SH-SY5Y (cell line): ENCODE results near the gene RGS14.

ENCODE experiments used
- GATA2 ChIP-seq: IDR thresholded peaks from 2 replicates; pipeline ENCODE4 v1.6.1; 2011; ENCODE audit warnings: mild to moderate bottlenecking, low read depth, low read length
- GATA3 ChIP-seq: IDR thresholded peaks from 2 replicates; pipeline ENCODE4 v1.6.1; 2011; ENCODE audit warnings: low read depth, mild to moderate bottlenecking, low read length, moderate library complexity

RGS14 gene

GRCh38 chr5:177334155-177334551 lies 23.6 kb upstream of the RGS14 start:
- TF ChIP-seq GATA2 (no peak), GATA3 (no peak)

DNA sequence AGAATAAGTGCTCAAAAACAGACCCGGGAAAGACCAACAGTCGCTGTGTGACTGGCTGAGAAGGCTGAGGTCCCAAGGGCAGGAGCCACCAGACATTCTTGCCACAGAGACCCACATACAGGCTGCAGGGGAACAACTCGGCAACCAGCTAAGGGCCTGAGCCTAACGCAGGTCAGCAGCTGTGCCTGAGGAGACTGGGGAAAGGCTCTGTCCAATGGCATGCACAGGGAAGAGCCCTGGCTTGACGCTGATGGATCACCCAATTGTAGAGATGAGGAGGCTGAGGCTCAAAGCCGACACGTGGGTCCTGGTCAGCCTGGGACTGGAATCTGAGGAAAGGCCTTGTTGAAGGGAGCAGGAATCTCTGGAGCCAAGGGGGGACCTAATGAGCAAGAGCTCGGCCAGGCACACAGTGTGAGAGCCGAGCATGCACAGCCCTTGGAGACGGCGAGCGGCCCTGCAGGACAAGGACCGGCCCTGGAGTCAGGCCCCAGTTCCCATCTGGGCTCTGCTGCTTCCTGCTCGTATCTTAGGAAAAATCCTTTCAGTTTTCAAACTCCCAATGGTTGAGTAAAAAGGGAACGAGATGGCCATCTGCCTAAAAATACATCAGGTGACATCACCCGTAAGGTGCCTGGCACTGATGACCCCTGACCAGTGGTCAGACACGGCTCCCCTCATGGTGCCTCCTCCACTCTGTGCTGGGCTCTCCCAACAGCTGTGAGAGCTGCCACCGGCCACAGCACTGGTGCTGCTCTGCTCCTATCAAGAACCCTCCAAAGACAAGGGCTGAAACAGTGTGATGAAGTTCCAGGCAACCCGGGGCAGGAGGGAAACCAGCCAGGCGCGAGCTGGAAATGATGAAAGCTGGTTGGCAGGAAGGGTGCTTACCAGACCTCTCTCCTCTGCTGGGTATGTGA lies 22.7 kb upstream of the RGS14 start:
- TF ChIP-seq GATA2 (no peak), GATA3 (no peak)

DNA sequence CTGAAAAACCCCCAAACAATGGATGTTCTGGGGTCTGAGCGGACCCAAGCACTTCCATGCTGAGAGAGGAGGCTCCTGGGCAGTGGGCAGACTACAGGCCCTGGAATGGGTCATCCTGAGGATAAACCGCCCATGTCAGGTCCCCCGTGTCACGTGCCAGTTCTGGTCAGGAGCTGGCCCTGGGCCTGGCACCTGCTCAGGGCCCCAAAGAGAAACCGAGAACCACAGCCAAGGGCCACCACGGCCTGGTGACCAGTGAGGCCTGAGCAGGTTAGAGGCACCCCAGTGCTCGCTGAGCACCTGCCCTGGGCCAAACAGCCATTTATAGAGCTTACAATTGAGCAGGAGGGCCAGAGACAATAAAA lies 22.0 kb upstream of the RGS14 start:
- TF ChIP-seq GATA2 (no peak), GATA3 (no peak)

- TF ChIP-seq GATA3: no peak
- TF ChIP-seq GATA2: no peak
Observed at GRCh38 chr5:177336112-177336511, 21.6 kb upstream of the RGS14 start.

GRCh38 chr5:177336603-177337494 lies 20.9 kb upstream of the RGS14 start:
- TF ChIP-seq GATA3 (no peak), GATA2 (no peak)

- TF ChIP-seq GATA3 (no peak), GATA2 (no peak)
Observed at GRCh38 chr5:177338251-177339106, 19.2 kb upstream of the RGS14 start.

GRCh38 chr5:177339107-177339638 lies 18.6 kb upstream of the RGS14 start:
- TF ChIP-seq GATA3: no peak
- no peak for TF ChIP-seq GATA2

- TF ChIP-seq GATA2: no peak
- no peak for TF ChIP-seq GATA3
Observed at GRCh38 chr5:177343777-177344176, 13.9 kb upstream of the RGS14 start.

GRCh38 chr5:177344891-177345290 lies 12.8 kb upstream of the RGS14 start:
- TF ChIP-seq GATA2: no peak
- TF ChIP-seq GATA3: no peak

DNA sequence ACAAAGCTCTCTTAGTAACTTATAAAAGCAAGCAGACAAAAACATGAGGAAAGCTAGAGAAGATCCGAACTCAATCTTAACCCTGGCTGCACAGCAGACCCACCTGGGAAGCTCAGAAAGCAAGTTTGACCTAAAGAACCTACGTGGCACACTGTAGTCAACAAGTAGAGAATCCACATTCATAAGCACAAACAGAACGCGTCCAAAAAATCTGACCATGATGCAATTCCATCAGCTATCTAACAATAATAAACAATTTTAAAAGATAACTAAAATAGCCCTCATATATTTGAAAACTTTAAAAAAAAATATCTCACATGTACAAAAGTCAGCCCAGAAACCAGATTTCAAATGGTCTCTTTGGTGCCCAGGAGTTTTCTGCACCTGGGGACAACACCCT lies 10.9 kb upstream of the RGS14 start:
- TF ChIP-seq GATA3 (no peak), GATA2 (no peak)

GRCh38 chr5:177347699-177348098 lies 10.0 kb upstream of the RGS14 start:
- no peak for TF ChIP-seq GATA2
- TF ChIP-seq GATA3: no peak

DNA sequence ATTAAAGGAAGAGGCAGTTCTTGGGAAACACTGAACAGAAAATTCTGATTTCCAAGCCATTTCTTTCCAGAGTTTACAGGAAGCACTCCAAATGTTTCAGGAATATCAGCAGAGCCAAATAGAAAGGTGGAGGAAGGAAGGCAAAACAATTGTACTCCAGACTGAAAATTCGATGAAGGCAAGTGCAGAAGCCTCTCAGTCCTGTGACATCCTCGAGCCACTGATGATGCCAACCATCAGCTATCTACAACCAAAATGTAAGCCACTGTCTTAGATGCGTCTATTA lies 8.4 kb upstream of the RGS14 start:
- TF ChIP-seq GATA2 (no peak), GATA3 (no peak)

- no peak for TF ChIP-seq GATA3
- no peak for TF ChIP-seq GATA2
Observed at GRCh38 chr5:177349762-177350161, 8.0 kb upstream of the RGS14 start.
